Adrenal gland (tissue), 12 donors: ENCODE results near the gene CEP131. TPM values are rescaled to one million over a fixed set of nuclear protein-coding genes. Genes with fewer than 3 reads are reported as not detected.
A peak's percentile ranks its signal among the peaks of the same experiment; 100 is the strongest.

Experiments used
- DNase-seq, 7 donors: peaks; one replicate each; pipeline ENCODE4 v3.0.0-alpha.2; 2019 to 2020
- H3K27ac ChIP-seq, 5 donors: fragments of 200-600 bp; sonication (generic) in 4 of 5; 1 replicate in 3 of 5; 2 replicates in 2 of 5; pipeline versions ENCODE4 v1.5.1 to v1.8.0; 2016 to 2020; ENCODE audit warnings: mild to moderate bottlenecking in 1 of 5
- H3K27me3 ChIP-seq: fragments of 200-600 bp; 2 replicates; pipeline ENCODE4 v1.8.0; 2021
- H3K36me3 ChIP-seq, 2 donors: fragments of 200-600 bp; replicated peaks in 1 of 2; 1 replicate in 1 of 2; 2 replicates in 1 of 2; pipeline versions ENCODE4 v1.5.1 to v1.8.0; 2018 to 2022
- H3K4me1 ChIP-seq, 2 donors: fragments of 200-600 bp; replicated peaks in 1 of 2; 1 replicate in 1 of 2; 2 replicates in 1 of 2; pipeline versions ENCODE4 v1.5.1 to v1.8.0; 2018 to 2021
- H3K4me3 ChIP-seq, 4 donors: fragments of 200-600 bp; sonication (generic) in 3 of 4; one replicate each; pipeline ENCODE4 v1.5.1; 2016 to 2018
- H3K9me3 ChIP-seq, 3 donors: fragments of 200-600 bp; sonication (generic) in 1 of 3; replicated peaks in 1 of 3; 1 replicate in 2 of 3; 2 replicates in 1 of 3; pipeline versions ENCODE4 v1.5.1 to v1.8.0; 2016 to 2021
- POLR2A ChIP-seq, 2 donors: fragments of 450-650 bp; IDR thresholded peaks; one replicate each; pipeline ENCODE4 v1.6.1; 2017; ENCODE audit warnings: antibody characterized with exemption in 2 of 2, mild to moderate bottlenecking in 2 of 2, moderate library complexity in 1 of 2
- WGBS, 4 donors: extraction: QIAGEN DNeasy Blood & Tissue Kit in 2 of 4; methylation state at CpG; one replicate each; pipeline versions ENCODE4 v1.1.5 to v1.1.7; 2013 to 2017; 5-methylcytosine and 5-hydroxymethylcytosine counted together
- intact Hi-C, 2 donors: fragments of 100-400 bp; cut with DNase I; formaldehyde crosslinking; loops; one replicate each; pipeline versions ENCODE4 v1.14.1 to v1.15.0; 2022 to 2023
- polyA plus RNA-seq, 3 donors: library from polyadenylated mRNA; stranded (reverse); fragments of 200-250 nt in 2 of 3; fragments of 350-450 nt in 1 of 3; fragmentation: Illumina TruSeq in 1 of 3; extraction: RNeasy Lipid Tissue Mini Kit (QIAGEN cat#74804) in 1 of 3; gene quantifications; one replicate each; pipeline ENCODE4 v1.2.3, GENCODE V29; 2013 to 2014
- total RNA-seq, 9 donors: library from RNA; depleted of rRNA in 4 of 9; stranded (reverse); fragments of >200 nt in 4 of 9; fragments of 120-200 nt in 1 of 9; fragmentation: NEBNext Ultra II Directional in 1 of 9; extraction: Animal tissue kit (Norgen Biotek cat#: 25700) in 1 of 9; gene quantifications; one replicate each; pipeline versions ENCODE4 v1.1.0 to v1.2.4, GENCODE V29; 2013 to 2023
- TF ChIP-seq, protein P1 (sequence below), 6 experiments: fragments of 450-650 bp in 4 of 6; fragments of 200-600 bp in 2 of 6; sonication (generic) in 1 of 6; IDR thresholded peaks; 1 replicate in 5 of 6; 2 replicates in 1 of 6; pipeline versions ENCODE4 v1.5.1 to v1.8.0; 2016 to 2021; ENCODE audit warnings: antibody characterized with exemption in 6 of 6, mild to moderate bottlenecking in 2 of 6, moderate library complexity in 1 of 6
- donor health status: healthy with polysubstance abuse.
- donor health status: Bipolar disorder and iron deficiency.
- donor health status: DM: yes; HTN: yes; CAD: no.
- donor health status: DM: no; HTN: no; CAD: no.
- donor health status: DM: no; HTN: no; CAD: no.
- donor health status: DM: yes; HTN: yes; CAD: no.

Gene CEP131
- total and polyA plus RNA-seq, 12 donors, result 0.81 to 55.8 (median 8.2) TPM

DNA sequence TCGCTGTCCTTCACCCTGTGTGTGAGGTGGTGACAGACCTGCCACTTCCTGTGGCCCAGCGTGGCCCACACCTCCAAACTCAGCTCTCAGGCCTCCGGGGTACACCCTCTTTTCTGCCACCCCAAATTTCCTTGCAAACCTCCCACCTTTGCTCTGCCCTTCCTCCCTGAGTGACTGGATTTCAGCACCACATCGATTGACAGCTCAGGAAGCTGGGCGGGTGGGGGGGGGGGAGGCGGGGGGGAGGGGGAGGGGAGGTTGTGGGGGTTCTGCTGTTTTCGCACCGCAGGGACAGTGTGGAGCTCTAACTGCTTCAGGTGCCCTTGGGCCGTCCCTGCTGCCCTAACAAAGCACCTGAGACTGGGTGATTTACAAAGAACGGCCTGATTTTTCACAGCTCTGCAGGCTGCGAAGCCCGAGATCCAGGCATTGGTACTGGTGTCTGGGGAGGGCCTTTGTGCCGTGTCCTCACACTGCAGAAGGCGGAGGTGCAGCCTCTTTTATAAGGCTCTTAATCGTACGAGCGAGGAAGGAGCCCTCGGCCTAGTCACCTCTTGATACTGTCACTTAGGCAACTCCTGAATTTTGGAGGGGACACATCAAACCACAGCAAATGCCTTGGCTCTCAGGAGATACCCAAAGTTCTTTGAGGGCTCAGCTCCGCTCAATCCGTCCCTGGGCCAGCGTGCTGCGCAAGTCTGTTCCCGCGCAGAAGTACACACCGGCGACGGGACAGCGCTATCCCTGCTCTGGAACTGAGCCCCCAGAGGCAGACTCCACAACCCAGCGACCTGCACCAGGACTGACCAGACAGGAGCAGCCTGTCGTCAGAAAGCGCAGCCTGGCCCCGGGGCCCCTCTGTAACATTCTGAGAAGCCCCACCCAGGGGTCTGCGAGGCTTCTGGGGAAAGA lies 19.9 kb upstream of the CEP131 start:
- Histone ChIP-seq H3K9me3 (no peaks in the 10 kb centered on the region), H3K36me3 (no peaks in the 10 kb centered on the region), H3K27me3 (no peaks in the 10 kb centered on the region), H3K27ac (no peak overlapping the region), H3K4me3 (no peak overlapping the region), H3K4me1 (peaks cover 14 to 17% of the 10 kb centered on the region in 2 donors)
- TF ChIP-seq, protein P1, sequence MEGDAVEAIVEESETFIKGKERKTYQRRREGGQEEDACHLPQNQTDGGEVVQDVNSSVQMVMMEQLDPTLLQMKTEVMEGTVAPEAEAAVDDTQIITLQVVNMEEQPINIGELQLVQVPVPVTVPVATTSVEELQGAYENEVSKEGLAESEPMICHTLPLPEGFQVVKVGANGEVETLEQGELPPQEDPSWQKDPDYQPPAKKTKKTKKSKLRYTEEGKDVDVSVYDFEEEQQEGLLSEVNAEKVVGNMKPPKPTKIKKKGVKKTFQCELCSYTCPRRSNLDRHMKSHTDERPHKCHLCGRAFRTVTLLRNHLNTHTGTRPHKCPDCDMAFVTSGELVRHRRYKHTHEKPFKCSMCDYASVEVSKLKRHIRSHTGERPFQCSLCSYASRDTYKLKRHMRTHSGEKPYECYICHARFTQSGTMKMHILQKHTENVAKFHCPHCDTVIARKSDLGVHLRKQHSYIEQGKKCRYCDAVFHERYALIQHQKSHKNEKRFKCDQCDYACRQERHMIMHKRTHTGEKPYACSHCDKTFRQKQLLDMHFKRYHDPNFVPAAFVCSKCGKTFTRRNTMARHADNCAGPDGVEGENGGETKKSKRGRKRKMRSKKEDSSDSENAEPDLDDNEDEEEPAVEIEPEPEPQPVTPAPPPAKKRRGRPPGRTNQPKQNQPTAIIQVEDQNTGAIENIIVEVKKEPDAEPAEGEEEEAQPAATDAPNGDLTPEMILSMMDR (IDR thresholded peaks at IDR 0.05), result no peak
- no peak for TF ChIP-seq POLR2A (IDR thresholded peaks at IDR 0.05)
- intact Hi-C loops, result loop anchor here in 1 of 2 donors (5.0 kb wide), 1 partner anchor 100 kb away; no protein-coding TSS in a partner anchor
- no peak for DNase-seq
- 67 to 80% (median 75%) methylated on average over 14 to 32 of the region's 33 CpGs for WGBS, 4 donors

DNA sequence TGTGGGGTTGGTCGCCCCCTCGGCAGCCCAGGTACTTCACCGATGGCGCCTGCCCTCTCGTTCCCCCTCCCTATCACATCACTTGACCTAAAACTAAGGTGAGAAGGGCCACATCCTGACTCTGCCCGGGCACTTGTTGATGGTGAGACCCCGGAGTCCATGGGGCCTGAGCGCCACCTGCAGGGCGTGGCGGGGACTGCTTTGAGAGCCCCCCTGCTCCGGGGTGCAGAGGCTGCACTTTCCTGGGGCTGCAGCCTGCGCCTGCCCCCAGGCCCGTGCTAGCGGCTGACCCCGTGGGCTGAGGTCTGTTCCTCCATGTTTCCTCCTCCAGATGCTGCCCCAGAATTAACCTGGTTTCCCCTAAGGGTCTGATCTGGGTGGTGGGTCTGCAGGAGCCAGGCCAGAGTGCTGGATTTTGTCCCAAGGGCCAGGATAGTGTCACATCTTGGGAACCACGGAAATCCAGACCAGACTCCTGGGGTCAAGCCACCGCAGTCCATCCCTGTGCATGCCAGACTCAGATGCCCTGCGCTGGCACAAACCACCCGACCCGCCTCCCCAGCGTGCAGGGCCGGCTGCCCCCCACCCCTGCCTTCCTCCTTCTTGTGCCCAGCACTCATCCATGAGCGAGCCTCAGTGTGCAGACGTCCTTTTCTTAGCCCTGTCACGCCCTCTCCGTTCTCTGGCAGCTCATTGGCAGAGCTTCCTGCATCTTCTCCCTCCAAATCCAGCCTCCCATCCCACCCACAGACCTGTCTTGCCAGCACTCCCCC lies 19.1 kb upstream of the CEP131 start:
- Histone ChIP-seq H3K27me3 (no peaks in the 10 kb centered on the region), H3K27ac (no peak overlapping the region), H3K4me3 (no peak overlapping the region), H3K36me3 (no peaks in the 10 kb centered on the region), H3K4me1 (peaks cover 15 to 25% of the 10 kb centered on the region in 2 donors), H3K9me3 (no peaks in the 10 kb centered on the region)
- 37 to 55% (median 51%) methylated on average over 7 to 26 of the region's 26 CpGs for WGBS, 4 donors
- peak in 6 of 7 donors; percentile 45 to 81 (median 64) for DNase-seq
- intact Hi-C loops, result loop anchor here in 1 of 2 donors (5.0 kb wide), 1 partner anchor 100 kb away; no protein-coding TSS in a partner anchor
- TF ChIP-seq, protein P1 (IDR thresholded peaks at IDR 0.05), result peak; percentile 43 to 79 (median 63)
- no peak for TF ChIP-seq POLR2A (IDR thresholded peaks at IDR 0.05)

DNA sequence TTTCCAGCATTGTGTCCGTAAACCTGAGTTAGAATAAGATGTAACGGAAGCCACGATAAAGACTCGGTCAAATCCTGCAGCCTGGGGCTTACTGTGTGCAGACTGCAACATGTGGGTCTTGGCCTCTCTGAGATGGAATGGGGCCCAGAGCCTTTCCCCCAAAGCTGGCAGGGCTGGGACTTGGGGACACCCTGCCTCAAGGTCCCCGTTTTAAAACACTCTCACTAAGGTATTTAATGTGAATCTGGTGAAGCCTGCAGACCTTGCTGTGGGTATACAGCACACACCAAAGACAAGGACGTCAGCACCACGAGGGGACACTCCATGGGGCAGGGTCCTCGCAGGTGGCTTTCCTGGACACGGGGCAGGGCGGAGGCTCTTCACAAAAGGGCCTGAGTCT lies 18.4 kb upstream of the CEP131 start:
- intact Hi-C loops, result loop anchor here in 1 of 2 donors (5.0 kb wide), 1 partner anchor 99 kb away; no protein-coding TSS in a partner anchor
- Histone ChIP-seq H3K4me1 (peaks cover 15 to 29% of the 10 kb centered on the region in 2 donors), H3K9me3 (no peaks in the 10 kb centered on the region), H3K36me3 (no peaks in the 10 kb centered on the region), H3K27ac (no peak overlapping the region), H3K4me3 (no peak overlapping the region), H3K27me3 (no peaks in the 10 kb centered on the region)
- TF ChIP-seq, protein P1 (IDR thresholded peaks at IDR 0.05), result no peak
- TF ChIP-seq POLR2A (IDR thresholded peaks at IDR 0.05), result no peak
- DNase-seq, result no peak
- 87 to 92% (median 88%) methylated on average over 5 to 10 of the region's 10 CpGs for WGBS, 4 donors

DNA sequence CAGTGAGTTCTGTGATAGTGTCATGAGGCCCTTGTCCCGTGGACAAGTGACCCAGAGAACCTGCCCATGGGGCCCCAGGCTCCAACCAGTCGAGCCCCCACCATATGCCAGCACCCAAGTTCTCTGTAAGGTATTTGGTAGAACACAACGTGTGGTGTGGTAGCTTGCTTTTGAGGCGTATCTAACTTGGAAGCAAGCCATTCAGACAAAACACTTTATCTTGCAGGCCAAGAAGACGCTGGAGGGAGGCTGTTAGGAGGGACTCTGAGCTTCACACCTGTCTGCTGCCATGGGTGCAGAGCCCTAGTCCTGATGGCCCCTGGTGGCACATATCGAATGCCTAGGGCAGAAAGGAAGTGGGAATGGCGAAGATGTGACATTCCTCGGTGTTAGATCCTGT lies 18.0 kb upstream of the CEP131 start:
- H3K9me3 ChIP-seq, result no peaks in the 10 kb centered on the region
- H3K27ac ChIP-seq, result no peak overlapping the region
- H3K27me3 ChIP-seq, result no peaks in the 10 kb centered on the region
- 79 to 87% (median 82%) methylated on average over 7 to 8 of the region's 8 CpGs for WGBS, 4 donors
- intact Hi-C loops, result loop anchor here in 1 of 2 donors (5.0 kb wide), 1 partner anchor 98 kb away; no protein-coding TSS in a partner anchor
- DNase-seq, result no peak
- TF ChIP-seq, protein P1 (IDR thresholded peaks at IDR 0.05), result no peak
- TF ChIP-seq POLR2A (IDR thresholded peaks at IDR 0.05), result no peak
- peaks cover 15 to 27% of the 10 kb centered on the region in 2 donors for H3K4me1 ChIP-seq
- no peaks in the 10 kb centered on the region for H3K36me3 ChIP-seq
- H3K4me3 ChIP-seq, result no peak overlapping the region
